Measurements from ENCODE around the gene ZNF22. TPM values are rescaled to one million over a fixed set of nuclear protein-coding genes. Genes with fewer than 3 reads are reported as not detected.
"Not testable (repeated sequence)": the region's sequence is repeated elsewhere in the genome, so short reads cannot be mapped to it uniquely, and the experiment has no call there.

ZNF22 gene
- total RNA-seq, 1 donor from 2014 or later, result 17.8 TPM

DNA sequence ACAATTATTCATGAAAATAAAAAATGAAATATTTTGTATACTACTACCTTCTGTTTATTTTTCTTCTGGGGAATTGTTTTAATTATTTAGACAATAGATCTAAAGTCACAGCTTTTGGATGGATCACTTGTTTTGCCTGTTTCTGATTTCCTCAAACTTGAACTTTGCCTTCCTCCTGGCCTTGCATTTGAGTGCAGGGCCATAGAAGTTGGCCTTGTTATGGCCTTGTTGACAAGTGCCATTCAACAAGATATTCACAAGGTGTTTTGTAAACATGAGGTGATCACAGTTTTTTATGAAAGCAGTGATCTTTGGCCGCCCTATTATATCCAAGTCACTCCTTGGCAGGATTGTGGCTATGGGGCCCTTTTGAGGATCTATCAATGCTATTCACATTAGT is 4.6 kb downstream of the ZNF22 start:
- H3K4me3 ChIP-seq (ENCODE audit: low read depth, low read length), result no peak overlapping the region
- TF ChIP-seq, protein P1, sequence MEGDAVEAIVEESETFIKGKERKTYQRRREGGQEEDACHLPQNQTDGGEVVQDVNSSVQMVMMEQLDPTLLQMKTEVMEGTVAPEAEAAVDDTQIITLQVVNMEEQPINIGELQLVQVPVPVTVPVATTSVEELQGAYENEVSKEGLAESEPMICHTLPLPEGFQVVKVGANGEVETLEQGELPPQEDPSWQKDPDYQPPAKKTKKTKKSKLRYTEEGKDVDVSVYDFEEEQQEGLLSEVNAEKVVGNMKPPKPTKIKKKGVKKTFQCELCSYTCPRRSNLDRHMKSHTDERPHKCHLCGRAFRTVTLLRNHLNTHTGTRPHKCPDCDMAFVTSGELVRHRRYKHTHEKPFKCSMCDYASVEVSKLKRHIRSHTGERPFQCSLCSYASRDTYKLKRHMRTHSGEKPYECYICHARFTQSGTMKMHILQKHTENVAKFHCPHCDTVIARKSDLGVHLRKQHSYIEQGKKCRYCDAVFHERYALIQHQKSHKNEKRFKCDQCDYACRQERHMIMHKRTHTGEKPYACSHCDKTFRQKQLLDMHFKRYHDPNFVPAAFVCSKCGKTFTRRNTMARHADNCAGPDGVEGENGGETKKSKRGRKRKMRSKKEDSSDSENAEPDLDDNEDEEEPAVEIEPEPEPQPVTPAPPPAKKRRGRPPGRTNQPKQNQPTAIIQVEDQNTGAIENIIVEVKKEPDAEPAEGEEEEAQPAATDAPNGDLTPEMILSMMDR (conservative IDR thresholded peaks at IDR 0.05; ENCODE audit: low read depth, low read length), result no peak

DNA sequence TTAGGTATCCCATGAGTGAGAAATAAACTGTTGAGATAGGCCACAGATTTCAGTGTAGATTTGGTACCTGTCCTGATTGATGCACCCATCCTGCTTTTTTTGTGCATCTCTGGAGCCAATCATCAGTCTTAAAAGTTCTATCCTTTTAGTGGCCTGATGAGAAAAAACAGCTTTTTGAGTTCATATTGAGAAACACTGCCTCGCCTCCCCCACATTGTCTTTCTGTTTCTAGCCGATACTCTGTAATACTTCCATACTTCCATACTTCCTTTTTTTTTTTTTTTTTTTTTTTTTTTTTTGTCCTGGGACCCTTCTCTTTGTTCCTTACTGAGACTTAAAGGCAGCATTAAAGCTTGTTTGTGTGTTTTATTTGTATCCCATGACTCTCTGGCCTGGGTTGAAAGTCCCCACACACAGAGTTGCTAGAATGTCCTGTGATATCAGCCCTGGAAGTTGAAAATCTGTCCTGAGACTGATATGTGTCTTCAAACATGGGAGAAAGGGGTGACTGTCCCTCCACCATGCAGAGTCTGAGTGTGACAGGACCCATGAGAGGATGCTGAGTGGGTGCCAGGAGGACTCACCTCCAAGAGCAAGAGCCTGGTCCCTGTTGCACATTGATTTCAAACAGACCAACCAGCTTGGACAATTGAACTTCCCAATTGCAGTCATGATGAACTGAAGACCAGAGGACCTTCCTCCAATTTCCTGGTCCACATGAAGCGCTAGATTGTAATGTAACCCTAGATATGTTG is 5.7 kb downstream of the ZNF22 start:
- TF ChIP-seq, protein P1 (conservative IDR thresholded peaks at IDR 0.05; ENCODE audit: low read depth, low read length), result no peak
- no peak for DNase-seq (ENCODE audit: low read depth)
- no peak overlapping the region for H3K4me3 ChIP-seq (ENCODE audit: low read depth, low read length)

More for the DNA sequence above, 4.6 kb downstream of the ZNF22 start:
- DNase-seq (ENCODE audit: low read depth), result no peak

DNA sequence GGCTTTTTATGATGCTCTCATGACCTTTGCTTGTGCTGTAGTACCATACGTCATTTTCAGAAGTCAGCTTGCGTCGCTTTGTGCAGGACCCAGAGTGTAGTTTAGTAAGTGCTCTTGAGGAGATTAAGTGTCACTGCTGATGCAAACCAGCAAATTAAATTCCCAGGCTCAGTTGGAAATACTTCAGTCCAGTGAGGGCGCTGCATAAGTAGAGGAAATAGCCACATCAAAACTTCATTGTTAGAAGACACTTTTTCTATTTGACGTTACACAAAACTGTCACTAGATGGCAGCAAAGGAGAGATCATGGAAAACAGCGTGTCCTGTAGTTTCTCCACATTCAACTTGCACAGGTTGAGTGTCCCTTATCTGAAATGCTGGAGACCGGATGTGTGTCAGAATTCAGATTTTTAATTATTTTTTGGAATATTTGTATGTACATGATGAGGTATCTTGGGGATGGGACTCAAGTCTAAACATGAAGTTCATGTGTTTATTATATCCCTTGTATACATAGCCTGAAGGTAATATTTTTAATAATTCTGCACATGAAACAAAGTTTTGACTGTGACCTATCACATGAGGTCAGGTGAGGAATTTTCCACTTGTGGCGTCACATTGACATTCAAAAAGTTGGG is 7.9 kb downstream of the ZNF22 start:
- TF ChIP-seq, protein P1 (conservative IDR thresholded peaks at IDR 0.05; ENCODE audit: low read depth, low read length), result peak; percentile 83
- no peak overlapping the region for H3K4me3 ChIP-seq (ENCODE audit: low read depth, low read length)
- DNase-seq (ENCODE audit: low read depth), result peak; percentile 54

DNA sequence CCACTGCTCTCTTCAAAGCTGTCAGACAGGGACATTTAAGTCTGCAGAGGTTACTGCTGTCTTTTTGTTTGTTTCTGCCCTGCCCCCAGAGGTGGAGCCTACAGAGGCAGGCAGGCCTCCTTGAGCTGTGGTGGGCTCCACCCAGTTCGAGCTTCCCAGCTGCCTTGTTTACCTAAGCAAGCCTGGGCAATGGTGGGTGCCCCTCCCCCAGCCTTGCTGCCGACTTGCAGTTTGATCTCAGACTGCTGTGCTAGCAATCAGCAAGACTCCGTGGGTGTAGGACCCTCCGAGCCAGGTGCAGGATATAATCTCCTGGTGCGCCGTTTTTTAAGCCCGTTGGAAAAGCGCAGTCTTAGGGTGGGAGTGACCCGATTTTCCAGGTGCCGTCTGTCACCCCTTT is 13.8 kb downstream of the ZNF22 start:
- not testable (repeated sequence) for H3K4me3 ChIP-seq (ENCODE audit: low read depth, low read length); DNase-seq (ENCODE audit: low read depth)

DNA sequence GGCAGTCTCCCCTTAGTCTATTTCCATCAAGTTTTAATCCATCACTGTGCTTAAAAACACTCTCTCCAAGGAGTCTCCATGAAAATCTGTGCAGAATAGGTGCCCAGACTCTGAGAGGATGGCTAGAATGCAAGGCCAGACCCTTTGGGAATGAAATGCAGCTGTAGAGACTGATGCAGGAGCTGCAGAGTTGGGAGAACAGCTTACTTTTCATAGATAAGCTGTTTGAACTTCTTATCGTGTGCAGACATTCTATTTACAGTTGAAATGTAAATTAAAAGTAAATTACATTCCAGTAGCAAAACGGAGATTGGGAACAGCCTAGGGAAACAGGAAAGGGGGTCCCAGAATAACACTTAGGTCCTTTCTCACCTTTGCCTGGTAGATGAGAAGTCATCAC is 14.9 kb downstream of the ZNF22 start:
- no peak for DNase-seq (ENCODE audit: low read depth)
- TF ChIP-seq, protein P1 (conservative IDR thresholded peaks at IDR 0.05; ENCODE audit: low read depth, low read length), result no peak
- H3K4me3 ChIP-seq (ENCODE audit: low read depth, low read length), result no peak overlapping the region

DNA sequence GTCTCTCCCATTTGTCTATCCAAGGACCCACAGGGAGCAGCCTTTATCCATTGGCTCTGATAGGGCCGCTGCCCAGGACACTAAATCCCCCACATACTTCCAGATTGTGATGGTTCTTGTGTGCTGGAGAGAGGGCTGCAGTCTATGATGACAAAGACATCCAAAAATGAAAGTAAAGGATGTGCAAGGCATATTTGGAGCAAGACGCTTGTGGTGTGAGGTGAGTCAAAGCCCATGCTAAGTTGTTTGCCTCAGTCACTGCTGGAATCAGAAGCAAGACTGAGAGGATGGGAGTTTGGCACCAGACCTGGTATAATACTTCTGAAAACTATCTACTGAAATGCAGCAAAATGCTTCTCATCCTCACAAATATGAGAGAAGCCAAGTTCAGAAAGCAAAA is 22.7 kb downstream of the ZNF22 start:
- DNase-seq (ENCODE audit: low read depth), result no peak
- no peak overlapping the region for H3K4me3 ChIP-seq (ENCODE audit: low read depth, low read length)
- TF ChIP-seq, protein P1 (conservative IDR thresholded peaks at IDR 0.05; ENCODE audit: low read depth, low read length), result no peak

DNA sequence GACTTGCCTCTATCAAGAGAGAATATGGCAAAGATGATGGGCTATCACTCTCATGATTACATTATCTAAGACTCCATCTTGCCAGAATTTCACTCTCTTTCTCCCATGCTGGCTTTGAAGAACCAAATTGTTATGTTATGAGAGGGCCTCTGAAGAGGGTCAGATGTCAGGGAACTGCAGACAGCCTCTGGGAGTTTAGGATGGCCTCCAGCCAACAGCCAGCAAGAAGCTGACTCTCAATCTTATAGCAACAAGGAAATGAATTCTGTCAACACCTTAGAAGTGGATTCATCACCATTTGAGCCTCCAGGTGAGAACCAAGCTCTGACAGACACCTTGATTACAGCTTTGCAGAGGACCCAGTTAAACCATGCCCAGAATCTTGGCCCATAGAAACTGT is 33.6 kb downstream of the ZNF22 start:
- TF ChIP-seq, protein P1 (conservative IDR thresholded peaks at IDR 0.05; ENCODE audit: low read depth, low read length), result no peak
- DNase-seq (ENCODE audit: low read depth), result no peak
- no peak overlapping the region for H3K4me3 ChIP-seq (ENCODE audit: low read depth, low read length)
